Neural cell (in vitro differentiated cells): ENCODE measurements around the gene TJP1. TPM values are rescaled to one million over a fixed set of nuclear protein-coding genes. Genes with fewer than 3 reads are reported as not detected.

Source experiments
- H2AFZ ChIP-seq: fragments of 200-600, 300-800 bp; sonication (generic), shearing (Covaris generic); 2 replicates; pipeline ENCODE4 v1.6.0; 2014; ENCODE audit warnings: low read depth, mild to moderate bottlenecking, antibody characterized with exemption, low read length, moderate library complexity
- H3F3A ChIP-seq: fragments of 200-600 bp; shearing (Covaris generic); 2 replicates; pipeline ENCODE4 v1.6.1; 2016; ENCODE audit warnings: mild to moderate bottlenecking, moderate library complexity, mixed read lengths, antibody characterized with exemption, low read length; ENCODE audit not compliant: insufficient read depth, poor library complexity, severe bottlenecking
- H3K27ac ChIP-seq: fragments of 200-600, 300-800 bp; sonication (generic), shearing (Covaris generic); 2 replicates; pipeline ENCODE4 v1.5.1; 2014; ENCODE audit warnings: mild to moderate bottlenecking, low read length, moderate library complexity
- H3K27me3 ChIP-seq: fragments of 300-800, 200-600 bp; sonication (generic), shearing (Covaris generic); 2 replicates; pipeline ENCODE4 v1.6.0; 2014; ENCODE audit warnings: mild to moderate bottlenecking, low read depth, low read length, moderate library complexity; ENCODE audit not compliant: insufficient read depth
- H3K36me3 ChIP-seq: fragments of 300-800, 200-600 bp; sonication (generic), shearing (Covaris generic); 2 replicates; pipeline ENCODE4 v1.5.1; 2014; ENCODE audit warnings: mild to moderate bottlenecking, antibody characterized with exemption, low read length, moderate library complexity; ENCODE audit not compliant: insufficient read depth
- H3K4me2 ChIP-seq: fragments of 300-800, 200-600 bp; sonication (generic), shearing (Covaris generic); 2 replicates; pipeline ENCODE4 v1.6.0; 2014; ENCODE audit warnings: mild to moderate bottlenecking, low read length
- H3K4me3 ChIP-seq: fragments of 300-800, 200-600 bp; sonication (generic), shearing (Covaris generic); 2 replicates; pipeline ENCODE4 v1.5.1; 2014; ENCODE audit warnings: mild to moderate bottlenecking, low read length, moderate library complexity
- H3K79me2 ChIP-seq: fragments of 200-600 bp; shearing (Covaris generic); replicated peaks from 2 replicates; pipeline ENCODE4 v1.6.0; 2014; ENCODE audit warnings: mild to moderate bottlenecking, low read length, moderate library complexity; ENCODE audit not compliant: insufficient read depth
- H3K9ac ChIP-seq: fragments of 300-800, 200-600 bp; sonication (generic), shearing (Covaris generic); 2 replicates; pipeline ENCODE4 v1.6.1; 2016; ENCODE audit warnings: mild to moderate bottlenecking, low read length, mixed read lengths
- H3K9me2 ChIP-seq: fragments of 200-600 bp; shearing (Covaris generic); 2 replicates; pipeline ENCODE4 v1.6.1; 2016; ENCODE audit warnings: mild to moderate bottlenecking, low read length, mixed read lengths; ENCODE audit not compliant: insufficient read depth
- H3K9me3 ChIP-seq: fragments of 200-600, 300-800 bp; sonication (generic), shearing (Covaris generic); 2 replicates; pipeline ENCODE4 v1.6.1; 2016; ENCODE audit warnings: mild to moderate bottlenecking, mixed run types, low read length, moderate library complexity, mixed read lengths
- H4K20me1 ChIP-seq: fragments of 200-600 bp; shearing (Covaris generic); 2 replicates; pipeline ENCODE4 v1.6.1; 2016; ENCODE audit warnings: mild to moderate bottlenecking, mixed run types; ENCODE audit not compliant: insufficient read depth
- CTCF ChIP-seq: fragments of 450-650 bp; IDR thresholded peaks from 2 replicates; pipeline ENCODE4 v1.5.1; 2014; ENCODE audit warnings: antibody characterized with exemption, mild to moderate bottlenecking, moderate library complexity; ENCODE audit not compliant: poor library complexity, severe bottlenecking
- EP300 ChIP-seq: fragments of 450-650 bp; conservative IDR thresholded peaks from 2 replicates; pipeline ENCODE4 v1.6.1; 2014; ENCODE audit warnings: antibody characterized with exemption, mild to moderate bottlenecking, moderate library complexity; ENCODE audit not compliant: poor library complexity, severe bottlenecking
- EZH2 ChIP-seq: fragments of 200-600, 300-800 bp; shearing (Covaris generic), sonication (generic); IDR thresholded peaks from 2 replicates; pipeline ENCODE4 v1.6.1; 2014; ENCODE audit warnings: antibody characterized with exemption, low read length, borderline replicate concordance, mild to moderate bottlenecking; ENCODE audit not compliant: insufficient read depth, poor library complexity, severe bottlenecking
- MXI1 ChIP-seq: fragments of 450-650 bp; conservative IDR thresholded peaks from 2 replicates; pipeline ENCODE4 v1.6.1; 2014; ENCODE audit warnings: antibody characterized with exemption, mild to moderate bottlenecking; ENCODE audit not compliant: poor library complexity, severe bottlenecking
- POLR2AphosphoS5 ChIP-seq: IDR thresholded peaks from 2 replicates; pipeline ENCODE4 v1.6.1; 2012
- RAD21 ChIP-seq: fragments of 450-650 bp; conservative IDR thresholded peaks from 2 replicates; pipeline ENCODE4 v1.6.1; 2014; ENCODE audit warnings: antibody characterized with exemption, mild to moderate bottlenecking, moderate library complexity
- REST ChIP-seq: IDR thresholded peaks from 2 replicates; pipeline ENCODE4 v1.6.1; 2012; ENCODE audit warnings: borderline replicate concordance
- SMC3 ChIP-seq: fragments of 450-650 bp; conservative IDR thresholded peaks from 2 replicates; pipeline ENCODE4 v1.6.1; 2014; ENCODE audit warnings: antibody characterized with exemption, mild to moderate bottlenecking, moderate library complexity; ENCODE audit not compliant: poor library complexity
- TAF1 ChIP-seq: IDR thresholded peaks from 2 replicates; pipeline ENCODE4 v1.6.1; 2012; ENCODE audit warnings: low read depth
- polyA plus RNA-seq: library from polyadenylated mRNA; depleted of rRNA; stranded (reverse); fragments of >200 nt; gene quantifications from 2 replicates; pipeline ENCODE4 v1.2.3, GENCODE V29; 2014

TJP1 gene
- polyA plus RNA-seq, 1 donor from 2014 or later: 6.2 TPM

- no peak overlapping the region for H3K9ac ChIP-seq
- no peak overlapping the region for H2AFZ ChIP-seq
- H3K27ac ChIP-seq: no peak overlapping the region
- no peaks in the 10 kb centered on the region for H3K9me2 ChIP-seq
- no peaks in the 10 kb centered on the region for H4K20me1 ChIP-seq
- H3F3A ChIP-seq: no peaks in the 10 kb centered on the region
- no peaks in the 10 kb centered on the region for H3K36me3 ChIP-seq
- H3K27me3 ChIP-seq: no peaks in the 10 kb centered on the region
- H3K9me3 ChIP-seq: no peaks in the 10 kb centered on the region
- no peak overlapping the region for H3K4me2 ChIP-seq
- TF ChIP-seq TAF1: no peak
- H3K79me2 ChIP-seq: no peaks in the 10 kb centered on the region
- no peak overlapping the region for H3K4me3 ChIP-seq
Observed at GRCh38 chr15:29681166-29681845, 141.0 kb downstream of the TJP1 start.

- no peak overlapping the region for H2AFZ ChIP-seq
- no peak overlapping the region for H3K9ac ChIP-seq
- TF ChIP-seq REST (no peak), TAF1 (no peak), RAD21 (peak; percentile 49), EP300 (no peak), SMC3 (peak; percentile 37), POLR2AphosphoS5 (no peak), CTCF (peak; percentile 37), EZH2 (no peak), MXI1 (no peak)
- no peak overlapping the region for H3K4me2 ChIP-seq
- H3K4me3 ChIP-seq: no peak overlapping the region
- no peaks in the 10 kb centered on the region for H3K9me2 ChIP-seq
- H3K9me3 ChIP-seq: no peaks in the 10 kb centered on the region
- H3F3A ChIP-seq: no peaks in the 10 kb centered on the region
- no peaks in the 10 kb centered on the region for H3K36me3 ChIP-seq
- no peaks in the 10 kb centered on the region for H4K20me1 ChIP-seq
- H3K79me2 ChIP-seq: no peaks in the 10 kb centered on the region
- H3K27ac ChIP-seq: no peak overlapping the region
- H3K27me3 ChIP-seq: peaks cover 3% of the 10 kb centered on the region
Observed at GRCh38 chr15:29680465-29681165, 141.7 kb downstream of the TJP1 start.
